HL-60 (cell line): Measurements from ENCODE around the gene ABCD3.

Source experiments
- DNase-seq, 2 experiments: peaks; one replicate each; pipeline ENCODE4 v3.0.0-alpha.2; 2010 to 2020; ENCODE audit warnings: low read depth in 1 of 2, low spot score in 1 of 2
- H3K27ac ChIP-seq: fragments of 250-450 bp; sonication (Bioruptor Pico); replicated peaks from 2 replicates; pipeline ENCODE4 v1.5.1; 2020; ENCODE audit warnings: mild to moderate bottlenecking, moderate library complexity
- H3K27me3 ChIP-seq: fragments of 250-450 bp; sonication (Bioruptor Pico); 2 replicates; pipeline ENCODE4 v1.5.1; 2021; ENCODE audit warnings: mild to moderate bottlenecking, moderate library complexity; ENCODE audit not compliant: insufficient read depth, poor library complexity, severe bottlenecking
- H3K4me3 ChIP-seq: replicated peaks from 2 replicates; pipeline ENCODE4 v1.5.1; 2011; ENCODE audit warnings: mild to moderate bottlenecking, control low read depth, low read length; ENCODE audit not compliant: insufficient read depth
- GABPA ChIP-seq: IDR thresholded peaks from 2 replicates; pipeline ENCODE4 v1.6.1; 2012; ENCODE audit warnings: low read depth
- POLR2AphosphoS5 ChIP-seq: IDR thresholded peaks from 2 replicates; pipeline ENCODE4 v1.6.1; 2012; ENCODE audit warnings: low read depth
- SPI1 ChIP-seq: IDR thresholded peaks from 2 replicates; pipeline ENCODE4 v1.6.1; 2012; ENCODE audit warnings: low read depth, mild to moderate bottlenecking, borderline replicate concordance
- TF ChIP-seq, protein P1 (sequence below): IDR thresholded peaks from 2 replicates; pipeline ENCODE4 v1.6.1; 2012; ENCODE audit warnings: low read depth; ENCODE audit not compliant: insufficient replicate concordance
- TF ChIP-seq, protein P2 (sequence below): IDR thresholded peaks from one replicate; pipeline ENCODE4 v1.5.1; 2011; ENCODE audit warnings: low read length, control low read depth, inconsistent platforms; ENCODE audit not compliant: insufficient read depth

The ABCD3 gene

DNA sequence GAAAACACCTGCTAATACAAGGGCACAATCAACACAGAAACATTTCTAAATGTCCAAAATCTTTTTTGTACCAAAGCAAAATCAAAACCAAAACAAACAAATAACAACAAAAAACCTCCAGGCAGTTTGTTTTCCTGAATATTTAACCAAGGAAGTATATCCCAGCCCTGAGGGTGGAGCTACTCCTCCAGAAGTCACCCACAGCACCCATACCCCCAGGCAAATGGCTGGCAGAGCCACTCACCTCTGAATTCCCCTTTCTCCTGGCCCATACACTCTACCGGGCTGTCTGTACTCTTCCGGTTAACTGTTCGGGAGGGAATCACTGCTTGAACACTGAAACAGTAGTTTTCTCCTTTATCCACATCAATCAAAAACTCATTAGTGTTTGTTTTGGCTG lies 113.9 kb downstream of the ABCD3 start:
- no peak overlapping the region for H3K4me3 ChIP-seq
- no peaks in the 10 kb centered on the region for H3K27me3 ChIP-seq
- no peak overlapping the region for H3K27ac ChIP-seq
- no peak for DNase-seq
- TF ChIP-seq POLR2AphosphoS5 (no peak), SPI1 (no peak), GABPA (no peak)
- TF ChIP-seq, protein P1, sequence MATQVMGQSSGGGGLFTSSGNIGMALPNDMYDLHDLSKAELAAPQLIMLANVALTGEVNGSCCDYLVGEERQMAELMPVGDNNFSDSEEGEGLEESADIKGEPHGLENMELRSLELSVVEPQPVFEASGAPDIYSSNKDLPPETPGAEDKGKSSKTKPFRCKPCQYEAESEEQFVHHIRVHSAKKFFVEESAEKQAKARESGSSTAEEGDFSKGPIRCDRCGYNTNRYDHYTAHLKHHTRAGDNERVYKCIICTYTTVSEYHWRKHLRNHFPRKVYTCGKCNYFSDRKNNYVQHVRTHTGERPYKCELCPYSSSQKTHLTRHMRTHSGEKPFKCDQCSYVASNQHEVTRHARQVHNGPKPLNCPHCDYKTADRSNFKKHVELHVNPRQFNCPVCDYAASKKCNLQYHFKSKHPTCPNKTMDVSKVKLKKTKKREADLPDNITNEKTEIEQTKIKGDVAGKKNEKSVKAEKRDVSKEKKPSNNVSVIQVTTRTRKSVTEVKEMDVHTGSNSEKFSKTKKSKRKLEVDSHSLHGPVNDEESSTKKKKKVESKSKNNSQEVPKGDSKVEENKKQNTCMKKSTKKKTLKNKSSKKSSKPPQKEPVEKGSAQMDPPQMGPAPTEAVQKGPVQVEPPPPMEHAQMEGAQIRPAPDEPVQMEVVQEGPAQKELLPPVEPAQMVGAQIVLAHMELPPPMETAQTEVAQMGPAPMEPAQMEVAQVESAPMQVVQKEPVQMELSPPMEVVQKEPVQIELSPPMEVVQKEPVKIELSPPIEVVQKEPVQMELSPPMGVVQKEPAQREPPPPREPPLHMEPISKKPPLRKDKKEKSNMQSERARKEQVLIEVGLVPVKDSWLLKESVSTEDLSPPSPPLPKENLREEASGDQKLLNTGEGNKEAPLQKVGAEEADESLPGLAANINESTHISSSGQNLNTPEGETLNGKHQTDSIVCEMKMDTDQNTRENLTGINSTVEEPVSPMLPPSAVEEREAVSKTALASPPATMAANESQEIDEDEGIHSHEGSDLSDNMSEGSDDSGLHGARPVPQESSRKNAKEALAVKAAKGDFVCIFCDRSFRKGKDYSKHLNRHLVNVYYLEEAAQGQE: no peak
- TF ChIP-seq, protein P2, sequence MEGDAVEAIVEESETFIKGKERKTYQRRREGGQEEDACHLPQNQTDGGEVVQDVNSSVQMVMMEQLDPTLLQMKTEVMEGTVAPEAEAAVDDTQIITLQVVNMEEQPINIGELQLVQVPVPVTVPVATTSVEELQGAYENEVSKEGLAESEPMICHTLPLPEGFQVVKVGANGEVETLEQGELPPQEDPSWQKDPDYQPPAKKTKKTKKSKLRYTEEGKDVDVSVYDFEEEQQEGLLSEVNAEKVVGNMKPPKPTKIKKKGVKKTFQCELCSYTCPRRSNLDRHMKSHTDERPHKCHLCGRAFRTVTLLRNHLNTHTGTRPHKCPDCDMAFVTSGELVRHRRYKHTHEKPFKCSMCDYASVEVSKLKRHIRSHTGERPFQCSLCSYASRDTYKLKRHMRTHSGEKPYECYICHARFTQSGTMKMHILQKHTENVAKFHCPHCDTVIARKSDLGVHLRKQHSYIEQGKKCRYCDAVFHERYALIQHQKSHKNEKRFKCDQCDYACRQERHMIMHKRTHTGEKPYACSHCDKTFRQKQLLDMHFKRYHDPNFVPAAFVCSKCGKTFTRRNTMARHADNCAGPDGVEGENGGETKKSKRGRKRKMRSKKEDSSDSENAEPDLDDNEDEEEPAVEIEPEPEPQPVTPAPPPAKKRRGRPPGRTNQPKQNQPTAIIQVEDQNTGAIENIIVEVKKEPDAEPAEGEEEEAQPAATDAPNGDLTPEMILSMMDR: no peak

DNA sequence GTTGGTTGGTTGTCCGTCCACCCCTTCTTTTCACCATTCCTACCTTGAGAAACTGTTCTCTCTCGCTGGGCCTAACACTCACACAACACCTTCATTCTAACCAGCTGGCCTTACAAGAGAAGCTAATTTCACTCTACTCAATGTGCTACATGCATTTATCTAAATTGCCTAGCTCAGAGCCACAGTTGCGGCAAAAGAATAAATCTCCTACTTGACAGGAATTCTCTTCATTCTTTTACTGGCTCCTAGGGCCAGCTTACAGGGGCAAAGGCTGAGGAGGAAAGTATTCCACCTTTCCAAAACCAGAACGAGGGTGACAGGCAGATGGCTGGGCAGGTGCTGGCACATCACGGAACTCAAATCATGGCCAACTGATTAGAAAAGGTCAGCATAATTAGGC lies 116.9 kb downstream of the ABCD3 start:
- no peak for DNase-seq
- no peaks in the 10 kb centered on the region for H3K27me3 ChIP-seq
- no peak overlapping the region for H3K4me3 ChIP-seq
- TF ChIP-seq POLR2AphosphoS5: no peak
- TF ChIP-seq, protein P2: no peak
- TF ChIP-seq, protein P1: no peak
- TF ChIP-seq GABPA: no peak
- TF ChIP-seq SPI1: no peak
- H3K27ac ChIP-seq: no peak overlapping the region

DNA sequence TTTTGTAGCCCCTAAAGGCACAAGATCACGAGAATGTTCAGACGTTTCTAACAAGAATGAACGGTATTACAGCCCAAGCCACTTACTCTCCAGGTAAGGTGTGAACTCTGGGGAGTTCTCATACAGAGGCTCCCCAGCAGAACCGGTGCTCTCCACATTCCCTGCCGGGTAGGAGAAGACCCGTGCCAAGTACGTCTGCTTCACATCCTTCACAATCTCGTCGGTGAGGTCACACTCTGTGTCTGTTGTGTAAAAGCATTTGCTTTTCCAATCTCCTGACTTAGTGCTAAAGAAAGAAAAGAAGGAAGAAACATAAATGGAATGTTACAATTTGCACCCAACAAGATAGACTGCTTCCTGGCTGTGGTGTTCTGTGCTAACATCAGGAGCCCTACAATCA lies 117.7 kb downstream of the ABCD3 start:
- no peak for DNase-seq
- Histone ChIP-seq H3K27me3 (no peaks in the 10 kb centered on the region), H3K4me3 (no peak overlapping the region), H3K27ac (no peak overlapping the region)
- TF ChIP-seq, protein P1: no peak
- TF ChIP-seq SPI1 (no peak), GABPA (no peak), POLR2AphosphoS5 (no peak)

DNA sequence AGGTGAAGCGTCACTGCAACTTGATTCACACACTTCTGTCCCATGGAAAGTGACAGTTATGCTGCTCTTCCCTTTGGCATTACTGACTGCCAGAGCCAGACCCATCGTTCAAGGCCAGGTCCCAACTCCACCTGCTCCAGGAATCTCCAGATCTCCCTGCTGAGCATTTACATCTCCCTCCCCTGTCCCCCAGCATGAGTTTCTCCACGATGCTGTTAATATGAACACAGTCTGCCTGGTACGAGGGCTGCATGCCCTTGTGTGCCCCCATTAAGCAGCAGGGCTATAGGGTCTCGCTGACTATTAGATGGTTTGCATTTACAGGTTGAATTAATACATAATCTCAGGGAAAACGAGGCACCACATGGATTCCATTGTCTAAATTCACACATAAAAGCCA lies 119.1 kb downstream of the ABCD3 start:
- DNase-seq: no peak
- Histone ChIP-seq H3K27me3 (no peaks in the 10 kb centered on the region), H3K27ac (no peak overlapping the region), H3K4me3 (no peak overlapping the region)
- no peak for TF ChIP-seq POLR2AphosphoS5
- TF ChIP-seq GABPA: no peak
- TF ChIP-seq, protein P1: no peak
- TF ChIP-seq, protein P2: no peak
- no peak for TF ChIP-seq SPI1
